A549 (cell line): ENCODE measurements around the gene EEFSEC. TPM values are rescaled to one million over a fixed set of nuclear protein-coding genes. Genes with fewer than 3 reads are reported as not detected.

Source experiments
- ATAC-seq, 2 experiments: fragments of 200-7000 bp in 1 of 2; fragments of >200 bp in 1 of 2; cut with Nextera tagmentation in 1 of 2; cut with Tn5 transposase in 1 of 2; 3 replicates each; pipeline versions ENCODE4 v1.8.0 to v1.9.1; 2018 to 2020; ENCODE audit warnings: mild to moderate bottlenecking in 1 of 2, moderate library complexity in 1 of 2
- CTCF ChIA-PET: fragments of 300-600 bp; sonication (Branson Sonifier 250); formaldehyde crosslinking; extraction: SDS; loops from one replicate; lab custom pipeline; 2021; ENCODE audit warnings: antibody characterized with exemption, inconsistent platforms; lab: Yijun Ruan, JAX
- POLR2A ChIA-PET: fragments of 350-600 bp; formaldehyde crosslinking; extraction: SDS; loops from one replicate; lab custom pipeline; 2021; ENCODE audit warnings: antibody characterized with exemption, inconsistent platforms; lab: Yijun Ruan, JAX
- DNase-seq, 2 experiments: peaks; one replicate each; pipeline versions ENCODE4 v3.0.0 to v3.0.0-alpha.2; 2011 to 2016; ENCODE audit warnings: low read depth in 1 of 2, low spot score in 1 of 2
- FAIRE-seq: peaks from 2 replicates; lab custom pipeline; 2011; peaks lifted over from hg19 to GRCh38; lab: Jason Lieb, UNC
- H3K27ac ChIP-seq, 2 experiments: fragments of >200 bp; sonication (Bioruptor Twin); formaldehyde crosslinking; 3 replicates each; pipeline ENCODE4 v1.5.1; 2016 to 2017
- H3K4me1 ChIP-seq: fragments of >200 bp; sonication (Bioruptor Twin); formaldehyde crosslinking; 3 replicates; pipeline ENCODE4 v1.6.1; 2016
- H3K4me2 ChIP-seq: fragments of >200 bp; sonication (Bioruptor Twin); formaldehyde crosslinking; 3 replicates; pipeline ENCODE4 v1.6.1; 2016
- H3K4me3 ChIP-seq: fragments of >200 bp; sonication (Bioruptor Twin); formaldehyde crosslinking; 3 replicates; pipeline ENCODE4 v1.5.1; 2016
- H3K9me3 ChIP-seq: fragments of >200 bp; sonication (Bioruptor Twin); formaldehyde crosslinking; 3 replicates; pipeline ENCODE4 v1.6.1; 2016
- BCL3 ChIP-seq: fragments of >200 bp; sonication (Bioruptor Twin); formaldehyde crosslinking; IDR thresholded peaks from 3 replicates; pipeline ENCODE4 v1.6.1; 2016
- CHD4 ChIP-seq: fragments of 200-600 bp; sonication (generic); IDR thresholded peaks from 2 replicates; pipeline ENCODE4 v1.6.1; 2016; ENCODE audit warnings: antibody characterized with exemption, mild to moderate bottlenecking, borderline replicate concordance
- CTCF ChIP-seq: fragments of >200 bp; sonication (Bioruptor Twin); formaldehyde crosslinking; IDR thresholded peaks from 3 replicates; pipeline ENCODE4 v1.5.1; 2016
- E2F6 ChIP-seq: IDR thresholded peaks from 2 replicates; pipeline ENCODE4 v1.6.1; 2012; ENCODE audit warnings: low read depth, borderline replicate concordance
- EHF ChIP-seq: fragments of 250-450 bp; sonication (Bioruptor Pico); IDR thresholded peaks from 2 replicates; pipeline ENCODE4 v1.5.0; 2020; ENCODE audit warnings: mild to moderate bottlenecking
- EHMT2 ChIP-seq: fragments of 200-600 bp; sonication (generic); IDR thresholded peaks from 2 replicates; pipeline ENCODE4 v1.6.1; 2016; ENCODE audit warnings: antibody characterized with exemption, low read depth, mild to moderate bottlenecking, moderate library complexity
- ELK1 ChIP-seq: fragments of 150-350 bp; IDR thresholded peaks from 2 replicates; pipeline ENCODE4 v1.6.1; 2014; ENCODE audit warnings: low read depth, mild to moderate bottlenecking, low read length
- HDAC2 ChIP-seq: fragments of 200-600 bp; sonication (generic); IDR thresholded peaks from 2 replicates; pipeline ENCODE4 v1.6.1; 2016
- HEYL ChIP-seq: fragments of 250-450 bp; sonication (Bioruptor Pico); IDR thresholded peaks from 2 replicates; pipeline ENCODE4 v1.8.0; 2021; ENCODE audit warnings: mild to moderate bottlenecking, moderate library complexity
- HOXA7 ChIP-seq: fragments of 250-450 bp; sonication (Bioruptor Pico); IDR thresholded peaks from 2 replicates; pipeline ENCODE4 v1.5.0; 2020; ENCODE audit warnings: mild to moderate bottlenecking, moderate library complexity
- KDM1A ChIP-seq: fragments of 200-600 bp; sonication (generic); IDR thresholded peaks from 2 replicates; pipeline ENCODE4 v1.6.1; 2016; ENCODE audit warnings: low read depth, mild to moderate bottlenecking
- MYC ChIP-seq: IDR thresholded peaks from 2 replicates; pipeline ENCODE4 v1.6.1; 2012; ENCODE audit warnings: mild to moderate bottlenecking, inconsistent platforms, low read length, improper control_type of control experiment, borderline replicate concordance
- NFE2L2 ChIP-seq: fragments of 150-350 bp; conservative IDR thresholded peaks from 2 replicates; pipeline ENCODE4 v1.6.1; 2014; ENCODE audit warnings: low read length
- NPAS2 ChIP-seq: fragments of 250-450 bp; sonication (Bioruptor Pico); IDR thresholded peaks from 2 replicates; pipeline ENCODE4 v1.8.0; 2022; ENCODE audit warnings: mild to moderate bottlenecking, moderate library complexity, borderline replicate concordance
- PBX3 ChIP-seq: IDR thresholded peaks from 2 replicates; pipeline ENCODE4 v1.6.1; 2012
- POLR2A ChIP-seq: IDR thresholded peaks from 2 replicates; pipeline ENCODE4 v1.6.1; 2012; ENCODE audit warnings: mild to moderate bottlenecking, low read length
- RAD21 ChIP-seq, 2 experiments: fragments of >200 bp in 1 of 2; sonication (Bioruptor Twin) in 1 of 2; formaldehyde crosslinking in 1 of 2; IDR thresholded peaks in 1 of 2; conservative IDR thresholded peaks in 1 of 2; 2 replicates in 1 of 2; 3 replicates in 1 of 2; pipeline ENCODE4 v1.6.1; 2012 to 2018; ENCODE audit warnings: inconsistent platforms in 1 of 2
- USF2 ChIP-seq: fragments of 450-650 bp; IDR thresholded peaks from 2 replicates; pipeline ENCODE4 v1.6.1; 2014; ENCODE audit warnings: antibody characterized with exemption
- ZC3H11A ChIP-seq: fragments of 450-650 bp; IDR thresholded peaks from 2 replicates; pipeline ENCODE4 v1.6.1; 2014; ENCODE audit warnings: antibody characterized with exemption, mild to moderate bottlenecking
- ZNF302 ChIP-seq: fragments of 250-450 bp; sonication (Bioruptor Pico); IDR thresholded peaks from 2 replicates; pipeline ENCODE4 v1.9.0; 2021; ENCODE audit warnings: inconsistent platforms, mild to moderate bottlenecking, moderate library complexity
- WGBS: methylation state at CpG from one replicate; pipeline ENCODE4 v1.1.6; 2017; ENCODE audit errors: missing lambda C conversion rate; 5-methylcytosine and 5-hydroxymethylcytosine counted together
- polyA plus RNA-seq, 4 experiments: library from polyadenylated mRNA; depleted of rRNA in 3 of 4; stranded (reverse); fragments of >200 nt; fragmentation: RNase III in 1 of 4; extraction: RNeasy Plus Mini Kit Qiagen cat#74134 plus additional on column Dnase treatment in 1 of 4; gene quantifications; 2 replicates in 3 of 4; 3 replicates in 1 of 4; pipeline ENCODE4 v1.2.3, GENCODE V29; 2011 to 2017

EEFSEC gene
- polyA plus RNA-seq, 2 of the 4 experiments (the other 2 are of a cell fraction) = 6.9 to 7.3 TPM

- no peak overlapping the region for H3K27ac ChIP-seq
- H3K4me2 ChIP-seq = no peak overlapping the region
- POLR2A ChIA-PET = no interaction called here
- H3K4me3 ChIP-seq = no peak overlapping the region
- TF ChIP-seq PBX3 (no peak), CHD4 (no peak), ZNF302 (no peak)
- CTCF ChIA-PET = no interaction called here
- DNase-seq (no peak), ATAC-seq (no peak), FAIRE-seq (no peak)
- 92% methylated on average over 7 of the region's 7 CpGs for WGBS
- no peaks in the 10 kb centered on the region for H3K9me3 ChIP-seq
- H3K4me1 ChIP-seq = no peaks in the 10 kb centered on the region
Observed at GRCh38 chr3:128179484-128179819, 26.2 kb downstream of the EEFSEC start.

- ATAC-seq (no peak), FAIRE-seq (no peak)
- no peak overlapping the region for H3K4me3 ChIP-seq
- CTCF ChIA-PET = interaction anchor here (1.9 kb wide), 1 partner anchor 9 kb away, joined by 4 read pairs; no protein-coding TSS in a partner anchor
- no peaks in the 10 kb centered on the region for H3K9me3 ChIP-seq
- no peak for TF ChIP-seq EHMT2
- TF ChIP-seq NFE2L2 = no peak
- no peak for TF ChIP-seq HOXA7 (CRISPR knock-in tag)
- no peak for TF ChIP-seq BCL3
- TF ChIP-seq E2F6 = no peak
- no peak for TF ChIP-seq MYC
- no peak for TF ChIP-seq NPAS2
- no peak for TF ChIP-seq ELK1
- no peak for TF ChIP-seq KDM1A
- TF ChIP-seq CTCF = no peak
- TF ChIP-seq ZC3H11A = no peak
- no peak for TF ChIP-seq USF2
- no peak for TF ChIP-seq EHF (CRISPR knock-in tag)
- TF ChIP-seq RAD21 (conservative IDR thresholded peaks at IDR 0.05 in 1 of 2, IDR thresholded peaks at IDR 0.05 in 1 of 2) = no peak
- no peak for TF ChIP-seq HDAC2
- no peak for TF ChIP-seq POLR2A
- TF ChIP-seq HEYL (CRISPR knock-in tag) = no peak
- TF ChIP-seq, all 56 proteins: peak for 0
- no peak overlapping the region for H3K27ac ChIP-seq
- DNase-seq = no peak
- WGBS = 64% methylated on average over 2 of the region's 2 CpGs
- H3K4me1 ChIP-seq = no peaks in the 10 kb centered on the region
- POLR2A ChIA-PET = no interaction called here
- no peak overlapping the region for H3K4me2 ChIP-seq
Observed at GRCh38 chr3:128180436-128180835, 27.2 kb downstream of the EEFSEC start.
